K562 (cell line): Measurements from ENCODE around the gene OVCH2. TPM values are rescaled to one million over a fixed set of nuclear protein-coding genes. Genes with fewer than 3 reads are reported as not detected.

Experiments
- ATAC-seq: fragments of 200-7000 bp; cut with Tn5 transposase; 3 replicates; pipeline ENCODE4 v1.9.1; 2020; ENCODE audit warnings: moderate library complexity
- BruUV-seq: library from RNA; stranded (reverse); fragments of 400-500 nt; replicated peaks from 2 replicates; lab custom pipeline; 2021; lab: Mats Ljungman, UMichigan
- CTCF ChIA-PET: fragments of 300-600 bp; formaldehyde crosslinking; extraction: SDS; loops from one replicate; lab custom pipeline; 2021; ENCODE audit warnings: low intra/inter-chr PET ratio; lab: Yijun Ruan, JAX
- POLR2A ChIA-PET: fragments of 300-600, 350-650 bp; sonication (Branson Sonifier 250); formaldehyde crosslinking; extraction: SDS; loops from one replicate; lab custom pipeline; 2021; ENCODE audit warnings: antibody characterized with exemption, inconsistent platforms; lab: Yijun Ruan, JAX
- DNase-seq, 4 experiments: peaks; one replicate each; pipeline versions ENCODE4 v3.0.0 to v3.0.0-alpha.2; 2011 to 2018; ENCODE audit warnings: low spot score in 3 of 4, mixed read lengths in 3 of 4; ENCODE audit errors: extremely low read depth in 1 of 4
- FAIRE-seq: peaks from 2 replicates; lab custom pipeline; 2011; peaks lifted over from hg19 to GRCh38; lab: Jason Lieb, UNC
- H2AFZ ChIP-seq: 2 replicates; pipeline ENCODE4 v1.6.0; 2011; ENCODE audit warnings: low read depth, low read length, control low read depth, inconsistent platforms
- H3K27ac ChIP-seq: fragments of 200-600 bp; 3 replicates; pipeline ENCODE4 v1.8.0; 2011; ENCODE audit warnings: low read depth, mild to moderate bottlenecking, control low read depth, inconsistent platforms, low read length, moderate library complexity, mixed read lengths; ENCODE audit errors: extremely low read depth
- H3K27me3 ChIP-seq, 2 experiments: fragments of 300-600 bp in 1 of 2; 2 replicates in 1 of 2; 3 replicates in 1 of 2; pipeline versions ENCODE4 v1.6.0 to v1.8.0; 2011; ENCODE audit warnings: inconsistent platforms in 2 of 2, low read length in 2 of 2, mild to moderate bottlenecking in 1 of 2, mixed read lengths in 1 of 2, moderate library complexity in 1 of 2; ENCODE audit not compliant: control insufficient read depth in 2 of 2, insufficient read depth in 2 of 2
- H3K36me3 ChIP-seq: fragments of 300-600 bp; 3 replicates; pipeline ENCODE4 v1.8.0; 2011; ENCODE audit warnings: mild to moderate bottlenecking, low read length, inconsistent platforms; ENCODE audit not compliant: control insufficient read depth, insufficient read depth
- H3K4me1 ChIP-seq, 2 experiments: fragments of 200-600 bp in 1 of 2; replicated peaks in 1 of 2; 2 replicates in 1 of 2; 3 replicates in 1 of 2; pipeline versions ENCODE4 v1.5.1 to v1.8.0; 2011; ENCODE audit warnings: inconsistent platforms in 2 of 2, low read length in 2 of 2, mild to moderate bottlenecking in 1 of 2, mixed read lengths in 1 of 2, moderate library complexity in 1 of 2; ENCODE audit not compliant: control insufficient read depth in 2 of 2, insufficient read depth in 2 of 2
- H3K4me2 ChIP-seq: 2 replicates; pipeline ENCODE4 v1.6.1; 2011; ENCODE audit warnings: low read length, control low read depth, inconsistent platforms, mixed read lengths; ENCODE audit not compliant: insufficient read depth
- H3K4me3 ChIP-seq: fragments of 200-600 bp; sonication (generic), shearing (Covaris generic); 2 replicates; pipeline ENCODE4 v1.5.1; 2016; ENCODE audit warnings: control low read depth, inconsistent platforms
- H3K79me2 ChIP-seq: fragments of 200-600 bp; 3 replicates; pipeline ENCODE4 v1.8.0; 2011; ENCODE audit warnings: low read length, inconsistent platforms; ENCODE audit not compliant: control insufficient read depth, insufficient read depth
- H3K9ac ChIP-seq, 2 experiments: 2 replicates each; pipeline versions ENCODE4 v1.6.0 to v1.6.1; 2011; ENCODE audit warnings: low read depth in 2 of 2, low read length in 2 of 2, control low read depth in 1 of 2, inconsistent platforms in 1 of 2, mild to moderate bottlenecking in 1 of 2, mixed read lengths in 1 of 2; ENCODE audit not compliant: insufficient read depth in 1 of 2
- H3K9me1 ChIP-seq: one replicate; pipeline ENCODE4 v1.6.0; 2011; ENCODE audit warnings: inconsistent platforms, mild to moderate bottlenecking, low read length, moderate library complexity; ENCODE audit not compliant: control insufficient read depth, insufficient read depth
- H3K9me3 ChIP-seq: replicated peaks from 2 replicates; pipeline ENCODE4 v1.5.1; 2011; ENCODE audit warnings: low read depth, low read length, inconsistent platforms; ENCODE audit not compliant: control insufficient read depth, insufficient read depth
- H4K20me1 ChIP-seq: replicated peaks from 2 replicates; pipeline ENCODE4 v1.6.1; 2011; ENCODE audit warnings: low read length, inconsistent platforms, mixed read lengths; ENCODE audit not compliant: control insufficient read depth, insufficient read depth
- KLF13 ChIP-seq: fragments of 450-650 bp; IDR thresholded peaks from 2 replicates; pipeline ENCODE4 v1.6.1; 2016; ENCODE audit warnings: missing genetic modification characterization, low read depth, mild to moderate bottlenecking, missing compliant biosample characterization, moderate library complexity, borderline replicate concordance
- MTA3 ChIP-seq: fragments of 450-650 bp; formaldehyde crosslinking; IDR thresholded peaks from 2 replicates; pipeline ENCODE4 v1.6.1; 2017; ENCODE audit warnings: mild to moderate bottlenecking, borderline replicate concordance
- NFIC ChIP-seq: fragments of 450-650 bp; IDR thresholded peaks from 2 replicates; pipeline ENCODE4 v1.6.1; 2017; ENCODE audit warnings: mild to moderate bottlenecking, inconsistent platforms
- SMARCC2 ChIP-seq: fragments of 450-650 bp; IDR thresholded peaks from 2 replicates; pipeline ENCODE4 v1.6.1; 2017; ENCODE audit warnings: antibody characterized with exemption, moderate library complexity, mild to moderate bottlenecking, low read depth
- SNAPC5 ChIP-seq: fragments of 250-450 bp; sonication (Bioruptor Pico); IDR thresholded peaks from 2 replicates; pipeline ENCODE4 v1.8.0; 2021; ENCODE audit warnings: moderate library complexity, mild to moderate bottlenecking, inconsistent platforms
- SRSF3 ChIP-seq: fragments of 200-400 bp; formaldehyde crosslinking; IDR thresholded peaks from 2 replicates; pipeline ENCODE4 v1.6.1; 2016; ENCODE audit warnings: mild to moderate bottlenecking, low read length, moderate library complexity; ENCODE audit not compliant: insufficient read depth
- TAF1 ChIP-seq: IDR thresholded peaks from 2 replicates; pipeline ENCODE4 v1.6.1; 2011; ENCODE audit warnings: mild to moderate bottlenecking, low read length, moderate library complexity; ENCODE audit not compliant: insufficient read depth, control insufficient read depth, severe bottlenecking; ENCODE audit errors: extremely low read depth
- ZBTB1 ChIP-seq: sonication (generic); formaldehyde crosslinking; IDR thresholded peaks from 2 replicates; pipeline ENCODE4 v1.8.1; 2023; ENCODE audit warnings: missing genetic modification reagents, low read depth, mild to moderate bottlenecking, borderline replicate concordance
- ZNF232 ChIP-seq: sonication (generic); formaldehyde crosslinking; IDR thresholded peaks from 2 replicates; pipeline ENCODE4 v1.8.0; 2022; ENCODE audit warnings: mild to moderate bottlenecking, missing genetic modification reagents
- ZNF274 ChIP-seq: IDR thresholded peaks from 2 replicates; pipeline ENCODE4 v1.6.1; 2011; ENCODE audit warnings: low read depth, mild to moderate bottlenecking, low read length, moderate library complexity, borderline replicate concordance
- ZNF311 ChIP-seq: fragments of 250-450 bp; sonication (Bioruptor Pico); IDR thresholded peaks from 2 replicates; pipeline ENCODE4 v1.4.0; 2020; ENCODE audit warnings: mild to moderate bottlenecking, moderate library complexity
- ZNF395 ChIP-seq: fragments of 200-800 bp; sonication (Bioruptor generic); IDR thresholded peaks from 2 replicates; pipeline ENCODE4 v1.6.1; 2017; ENCODE audit warnings: missing genetic modification characterization, missing compliant biosample characterization
- ZNF584 ChIP-seq: fragments of 200-800 bp; sonication (Bioruptor generic); IDR thresholded peaks from 2 replicates; pipeline ENCODE4 v1.6.1; 2016; ENCODE audit warnings: low read depth, mild to moderate bottlenecking, missing genetic modification characterization, missing compliant biosample characterization
- ZNF830 ChIP-seq: fragments of 250-450 bp; sonication (Bioruptor Pico); IDR thresholded peaks from 2 replicates; pipeline ENCODE4 v1.5.0; 2021; ENCODE audit warnings: mild to moderate bottlenecking
- WGBS: fragments of 100-300 bp; shearing (Covaris generic); methylation state at CpG from one replicate; pipeline ENCODE4 v1.1.6; 2016; ENCODE audit warnings: low coverage, mixed read lengths; ENCODE audit not compliant: insufficient coverage; ENCODE audit errors: missing lambda C conversion rate; 5-methylcytosine and 5-hydroxymethylcytosine counted together
- in situ Hi-C: fragments of 300-500 bp; cut with MboI; formaldehyde crosslinking; loops from 4 replicates; pipeline ENCODE4 v1.15.0; 2018; ENCODE audit warnings: inconsistent platforms, mixed read lengths
- intact Hi-C: fragments of 100-400 bp; cut with micrococcal nuclease; formaldehyde crosslinking; loops from 2 replicates; pipeline ENCODE4 v1.14.2; 2022
- polyA plus RNA-seq, 8 experiments: library from polyadenylated mRNA; depleted of rRNA in 4 of 8; stranded (reverse) in 5 of 8; unstranded in 3 of 8; fragments of >200 nt; fragmentation: Nextera tagmentation in 2 of 8; fragmentation: Illumina TruSeq in 1 of 8; extraction: Ambion mirVana in 2 of 8; extraction: Trizol in 1 of 8; gene quantifications; 2 replicates each; pipeline versions ENCODE4 v1.2.1 to v1.2.3, GENCODE V29; 2011 to 2014; ENCODE audit warnings: inconsistent platforms in 1 of 8, missing spikeins in 1 of 8
- total RNA-seq, 7 experiments: library from RNA; depleted of rRNA in 6 of 7; stranded (reverse); fragments of >200 nt in 6 of 7; fragmentation: Illumina TruSeq in 2 of 7; extraction: Trizol in 2 of 7; gene quantifications; 2 replicates each; pipeline versions ENCODE4 v1.2.1 to v1.2.3, GENCODE V29; 2011 to 2021; ENCODE audit warnings: low replicate concordance in 1 of 7
- TF ChIP-seq, protein P1 (sequence below): fragments of 250-450 bp; sonication (Bioruptor Pico); IDR thresholded peaks from 2 replicates; pipeline ENCODE4 v1.4.0; 2020; ENCODE audit warnings: borderline replicate concordance

The OVCH2 gene
- total and polyA plus RNA-seq, 9 of the 15 experiments (the other 6 are each of a cell fraction or from before 2014, with no cell fraction given), result not detected

DNA sequence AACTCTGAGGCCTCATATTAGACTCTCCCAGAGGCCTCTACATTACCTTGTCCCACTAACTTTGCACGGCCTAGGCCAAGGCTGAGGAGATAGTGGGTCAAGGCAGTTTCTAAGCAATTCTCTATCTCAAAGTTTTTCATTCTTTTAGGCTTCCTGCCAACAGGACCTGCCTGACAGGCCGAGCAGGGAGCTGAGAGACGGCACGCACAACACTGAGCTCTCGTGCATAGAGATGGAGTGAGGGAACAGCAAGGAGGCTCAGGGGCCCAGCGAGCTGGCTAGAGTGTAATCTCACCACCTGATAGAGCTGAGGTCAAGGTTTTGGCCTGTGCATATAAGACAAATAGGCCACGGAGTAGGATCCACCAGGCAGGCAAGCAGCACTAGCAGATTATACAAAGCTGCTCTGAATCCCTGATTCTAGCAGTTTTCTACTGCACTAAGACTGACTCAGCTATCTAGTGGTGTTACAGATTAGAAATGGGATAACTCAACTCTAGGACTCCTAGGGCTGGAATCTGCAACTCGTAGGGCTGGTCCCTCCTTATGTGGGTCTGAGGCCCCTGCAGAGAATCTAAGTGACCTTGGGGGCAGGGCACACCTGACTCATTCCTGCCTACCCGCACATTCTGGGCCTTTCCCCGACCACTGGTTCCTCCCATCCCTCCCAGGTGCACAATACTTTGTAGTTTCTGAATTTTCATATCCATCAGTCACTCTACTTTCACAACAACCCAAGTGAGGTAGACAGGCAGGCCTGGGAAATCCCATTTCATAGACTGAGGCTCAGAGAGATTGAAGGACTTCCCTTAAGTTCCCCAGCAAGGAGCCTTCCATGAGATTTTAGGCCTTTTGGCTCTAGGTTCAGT lies 34.7 kb downstream of the OVCH2 start:
- Histone ChIP-seq H3K27me3 (peaks cover 0 to 18% of the 10 kb centered on the region in 2 experiments; a peak in 2 of 5 replicates), H3K4me2 (no peak overlapping the region), H3K9me1 (no peaks in the 10 kb centered on the region), H3K27ac (no peak overlapping the region), H3K4me3 (no peak overlapping the region), H2AFZ (no peak overlapping the region), H3K79me2 (no peaks in the 10 kb centered on the region), H3K36me3 (no peaks in the 10 kb centered on the region), H3K9me3 (no peaks in the 10 kb centered on the region), H3K9ac (no peak overlapping the region), H4K20me1 (no peaks in the 10 kb centered on the region), H3K4me1 (peaks cover 0 to 12% of the 10 kb centered on the region in 2 experiments; a peak in 4 of 5 replicates)
- no TSS peak for BruUV-seq
- no peak for TF ChIP-seq SMARCC2
- TF ChIP-seq ZNF830 (CRISPR knock-in tag), result no peak
- no peak for TF ChIP-seq ZNF232 (CRISPR knock-in tag)
- no peak for TF ChIP-seq ZNF274
- no peak for TF ChIP-seq TAF1
- no peak for TF ChIP-seq SRSF3
- TF ChIP-seq ZNF584, result no peak
- TF ChIP-seq MTA3, result no peak
- no peak for TF ChIP-seq NFIC
- TF ChIP-seq ZNF395 (CRISPR knock-in tag), result no peak
- TF ChIP-seq, protein P1, sequence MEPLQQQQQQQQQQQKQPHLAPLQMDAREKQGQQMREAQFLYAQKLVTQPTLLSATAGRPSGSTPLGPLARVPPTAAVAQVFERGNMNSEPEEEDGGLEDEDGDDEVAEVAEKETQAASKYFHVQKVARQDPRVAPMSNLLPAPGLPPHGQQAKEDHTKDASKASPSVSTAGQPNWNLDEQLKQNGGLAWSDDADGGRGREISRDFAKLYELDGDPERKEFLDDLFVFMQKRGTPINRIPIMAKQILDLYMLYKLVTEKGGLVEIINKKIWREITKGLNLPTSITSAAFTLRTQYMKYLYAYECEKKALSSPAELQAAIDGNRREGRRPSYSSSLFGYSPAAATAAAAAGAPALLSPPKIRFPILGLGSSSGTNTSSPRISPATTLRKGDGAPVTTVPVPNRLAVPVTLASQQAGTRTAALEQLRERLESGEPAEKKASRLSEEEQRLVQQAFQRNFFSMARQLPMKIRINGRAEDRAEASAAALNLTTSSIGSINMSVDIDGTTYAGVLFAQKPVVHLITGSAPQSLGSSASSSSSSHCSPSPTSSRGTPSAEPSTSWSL (CRISPR knock-in tag), result no peak
- no peak for TF ChIP-seq ZNF311 (CRISPR knock-in tag)
- TF ChIP-seq SNAPC5 (CRISPR knock-in tag), result no peak
- TF ChIP-seq ZBTB1, result no peak
- no peak for TF ChIP-seq KLF13
- ATAC-seq (no peak), FAIRE-seq (no peak), DNase-seq (no peak)
- POLR2A ChIA-PET, result no interaction called here
- intact Hi-C loops, result no loop called here
- CTCF ChIA-PET, result no interaction called here
- whole genome bisulfite sequencing, result 27% methylated on average over 10 of the region's 10 CpGs
- in situ Hi-C loops, result loop anchor here (25.0 kb wide), 1 partner anchor 584 kb away; the partner anchor contains the start of gene RBMXL2
